OCI-LY1 (cell line): ENCODE results near the gene USP10.

Source experiments
- H2AFZ ChIP-seq: fragments of 200-600 bp; sonication (generic), shearing (Covaris generic); 2 replicates; pipeline ENCODE4 v1.6.0; 2014; ENCODE audit warnings: antibody characterized with exemption, mild to moderate bottlenecking, low read length
- H3F3A ChIP-seq: fragments of 200-600 bp; sonication (generic), shearing (Covaris generic); 2 replicates; pipeline ENCODE4 v1.6.0; 2014; ENCODE audit warnings: mild to moderate bottlenecking, antibody characterized with exemption, low read length, moderate library complexity; ENCODE audit not compliant: insufficient read depth
- H3K27ac ChIP-seq: fragments of 200-600 bp; sonication (generic); 2 replicates; pipeline ENCODE4 v1.5.1; 2014; ENCODE audit warnings: low read length, mixed run types, mild to moderate bottlenecking, low read depth; ENCODE audit not compliant: poor library complexity, severe bottlenecking
- H3K27me3 ChIP-seq: fragments of 200-600 bp; sonication (generic); 2 replicates; pipeline ENCODE4 v1.6.0; 2014; ENCODE audit warnings: antibody characterized with exemption, mild to moderate bottlenecking, low read length, moderate library complexity; ENCODE audit not compliant: insufficient read depth
- H3K36me3 ChIP-seq: fragments of 200-600 bp; sonication (generic); 2 replicates; pipeline ENCODE4 v1.6.1; 2014; ENCODE audit warnings: mild to moderate bottlenecking, antibody characterized with exemption, low read length, moderate library complexity, mixed read lengths; ENCODE audit not compliant: insufficient read depth
- H3K4me1 ChIP-seq: fragments of 200-600 bp; sonication (generic); 2 replicates; pipeline ENCODE4 v1.5.1; 2014; ENCODE audit warnings: mild to moderate bottlenecking, low read length, moderate library complexity; ENCODE audit not compliant: insufficient read depth, severe bottlenecking
- H3K4me2 ChIP-seq: fragments of 200-600 bp; sonication (generic), shearing (Covaris generic); 2 replicates; pipeline ENCODE4 v1.6.1; 2014; ENCODE audit warnings: low read length
- H3K4me3 ChIP-seq: fragments of 200-600 bp; sonication (generic); 2 replicates; pipeline ENCODE4 v1.5.1; 2014; ENCODE audit warnings: low read length, low read depth, mild to moderate bottlenecking, mixed read lengths; ENCODE audit not compliant: poor library complexity, severe bottlenecking
- H3K79me2 ChIP-seq: fragments of 200-600 bp; shearing (Covaris generic); 2 replicates; pipeline ENCODE4 v1.6.1; 2016; ENCODE audit warnings: mixed run types, low read length, mixed read lengths; ENCODE audit not compliant: insufficient read depth
- H3K9ac ChIP-seq: fragments of 200-600 bp; sonication (generic), shearing (Covaris generic); 2 replicates; pipeline ENCODE4 v1.6.1; 2014; ENCODE audit warnings: mild to moderate bottlenecking, low read length, mixed read lengths
- H3K9me2 ChIP-seq: fragments of 200-600 bp; sonication (generic), shearing (Covaris generic); 2 replicates; pipeline ENCODE4 v1.6.1; 2014; ENCODE audit warnings: low read depth, mild to moderate bottlenecking, low read length, mixed read lengths
- H3K9me3 ChIP-seq: fragments of 200-600 bp; shearing (Covaris generic); 2 replicates; pipeline ENCODE4 v1.6.1; 2014; ENCODE audit warnings: low read length, mixed read lengths
- H4K20me1 ChIP-seq: fragments of 200-600 bp; sonication (generic), shearing (Covaris generic); 2 replicates; pipeline ENCODE4 v1.6.0; 2016; ENCODE audit warnings: mild to moderate bottlenecking, low read length; ENCODE audit not compliant: insufficient read depth
- EZH2 ChIP-seq: fragments of 200-600 bp; sonication (generic), shearing (Covaris generic); IDR thresholded peaks from 2 replicates; pipeline ENCODE4 v1.8.0; 2017; ENCODE audit warnings: borderline replicate concordance, mixed run types, mild to moderate bottlenecking, antibody characterized with exemption, low read length, moderate library complexity, mixed read lengths
- TF ChIP-seq, protein P1 (sequence below): fragments of 200-600 bp; sonication (generic), shearing (Covaris generic); IDR thresholded peaks from 2 replicates; pipeline ENCODE4 v1.5.1; 2017; ENCODE audit warnings: mild to moderate bottlenecking, antibody characterized with exemption, low read length, moderate library complexity, mixed read lengths

Gene USP10

DNA sequence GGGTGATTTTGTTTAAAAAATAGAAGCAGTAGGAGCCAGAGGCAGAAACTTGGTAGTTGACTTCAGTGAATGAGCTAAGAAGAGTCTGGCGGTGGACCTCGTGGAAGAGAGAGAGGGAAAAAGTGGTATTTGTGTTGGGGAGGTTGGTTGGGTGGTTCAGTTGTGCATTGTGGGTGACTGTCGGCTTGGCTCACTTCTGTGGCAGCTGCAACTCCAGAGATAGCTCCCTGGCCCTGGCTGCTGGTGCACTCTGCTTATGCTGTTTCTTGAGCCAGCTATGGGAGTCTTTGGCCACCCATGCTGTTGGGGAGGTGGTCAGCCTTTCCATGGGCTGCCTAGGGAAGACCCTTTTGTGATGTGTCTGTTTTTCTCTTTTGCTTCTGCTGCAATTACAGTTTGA is 69.6 kb downstream of the USP10 start:
- no peak overlapping the region for H3K4me2 ChIP-seq
- H3K79me2 ChIP-seq = no peaks in the 10 kb centered on the region
- no peaks in the 10 kb centered on the region for H3K9me2 ChIP-seq
- no peaks in the 10 kb centered on the region for H3F3A ChIP-seq
- H3K9me3 ChIP-seq = no peaks in the 10 kb centered on the region
- H4K20me1 ChIP-seq = no peaks in the 10 kb centered on the region
- H3K36me3 ChIP-seq = peaks cover 93% of the 10 kb centered on the region
- no peak overlapping the region for H2AFZ ChIP-seq
- H3K27ac ChIP-seq = no peak overlapping the region
- no peaks in the 10 kb centered on the region for H3K27me3 ChIP-seq
- no peaks in the 10 kb centered on the region for H3K4me1 ChIP-seq
- no peak overlapping the region for H3K4me3 ChIP-seq
- H3K9ac ChIP-seq = no peak overlapping the region
- TF ChIP-seq, protein P1, sequence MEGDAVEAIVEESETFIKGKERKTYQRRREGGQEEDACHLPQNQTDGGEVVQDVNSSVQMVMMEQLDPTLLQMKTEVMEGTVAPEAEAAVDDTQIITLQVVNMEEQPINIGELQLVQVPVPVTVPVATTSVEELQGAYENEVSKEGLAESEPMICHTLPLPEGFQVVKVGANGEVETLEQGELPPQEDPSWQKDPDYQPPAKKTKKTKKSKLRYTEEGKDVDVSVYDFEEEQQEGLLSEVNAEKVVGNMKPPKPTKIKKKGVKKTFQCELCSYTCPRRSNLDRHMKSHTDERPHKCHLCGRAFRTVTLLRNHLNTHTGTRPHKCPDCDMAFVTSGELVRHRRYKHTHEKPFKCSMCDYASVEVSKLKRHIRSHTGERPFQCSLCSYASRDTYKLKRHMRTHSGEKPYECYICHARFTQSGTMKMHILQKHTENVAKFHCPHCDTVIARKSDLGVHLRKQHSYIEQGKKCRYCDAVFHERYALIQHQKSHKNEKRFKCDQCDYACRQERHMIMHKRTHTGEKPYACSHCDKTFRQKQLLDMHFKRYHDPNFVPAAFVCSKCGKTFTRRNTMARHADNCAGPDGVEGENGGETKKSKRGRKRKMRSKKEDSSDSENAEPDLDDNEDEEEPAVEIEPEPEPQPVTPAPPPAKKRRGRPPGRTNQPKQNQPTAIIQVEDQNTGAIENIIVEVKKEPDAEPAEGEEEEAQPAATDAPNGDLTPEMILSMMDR = no peak
- TF ChIP-seq EZH2 = no peak

DNA sequence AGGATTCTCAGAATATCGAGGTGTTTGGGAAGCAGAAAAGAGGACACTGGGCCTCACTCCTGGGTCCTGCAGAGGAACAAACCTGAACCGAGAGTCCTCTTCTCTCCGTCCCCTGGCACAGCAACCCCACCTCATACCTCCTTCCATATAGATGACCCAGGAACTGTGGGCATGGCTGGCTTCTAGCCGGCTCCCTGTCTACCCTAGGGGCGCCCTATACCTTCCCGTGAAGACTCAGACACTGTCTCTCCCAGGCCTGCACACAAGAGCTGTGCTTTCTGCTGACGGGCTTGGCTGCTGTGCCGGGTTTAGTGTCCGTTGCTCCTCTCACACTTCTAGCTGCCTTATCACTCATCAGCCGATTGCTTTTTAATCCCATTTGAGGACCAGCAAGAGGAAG is 73.5 kb downstream of the USP10 start:
- H3K36me3 ChIP-seq = peaks cover 97% of the 10 kb centered on the region

DNA sequence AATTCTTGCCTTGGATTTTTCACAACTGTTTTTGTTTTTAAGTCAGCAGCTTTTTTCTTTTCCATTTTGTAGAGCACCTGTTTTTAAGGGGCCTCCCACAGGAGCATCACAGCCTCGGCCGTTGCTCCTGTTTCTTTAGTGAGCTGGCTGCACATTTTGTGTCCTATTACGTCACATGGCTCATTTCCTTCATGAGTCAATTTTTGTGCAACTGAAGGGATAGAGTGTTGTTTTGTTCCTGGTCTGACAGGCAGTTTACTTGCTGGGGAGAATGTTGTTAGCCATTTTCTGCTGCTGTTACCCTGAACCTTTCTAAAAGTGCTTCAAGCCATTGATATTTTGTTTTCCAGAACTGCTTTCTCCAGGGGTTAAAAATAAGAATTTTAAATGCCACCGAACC is 75.0 kb downstream of the USP10 start:
- H3K9me2 ChIP-seq = no peaks in the 10 kb centered on the region
- H3K4me3 ChIP-seq = no peak overlapping the region
- H3K79me2 ChIP-seq = no peaks in the 10 kb centered on the region
- no peaks in the 10 kb centered on the region for H3K4me1 ChIP-seq
- no peaks in the 10 kb centered on the region for H4K20me1 ChIP-seq
- H3K9ac ChIP-seq = no peak overlapping the region
- H2AFZ ChIP-seq = no peak overlapping the region
- no peak overlapping the region for H3K4me2 ChIP-seq
- TF ChIP-seq, protein P1 = no peak
- TF ChIP-seq EZH2 = no peak
- H3K36me3 ChIP-seq = peaks cover 97% of the 10 kb centered on the region
- H3K27ac ChIP-seq = no peak overlapping the region
- H3K9me3 ChIP-seq = no peaks in the 10 kb centered on the region
- H3F3A ChIP-seq = no peaks in the 10 kb centered on the region
- H3K27me3 ChIP-seq = no peaks in the 10 kb centered on the region

More for the DNA sequence above, 73.5 kb downstream of the USP10 start:
- H3K79me2 ChIP-seq = no peaks in the 10 kb centered on the region
- H3K27ac ChIP-seq = no peak overlapping the region
- no peak for TF ChIP-seq EZH2
- TF ChIP-seq, protein P1 = no peak
- H3K9ac ChIP-seq = no peak overlapping the region
- no peaks in the 10 kb centered on the region for H3K9me3 ChIP-seq
- H3K4me2 ChIP-seq = no peak overlapping the region
- H3K4me3 ChIP-seq = no peak overlapping the region
- no peaks in the 10 kb centered on the region for H3F3A ChIP-seq
- H3K9me2 ChIP-seq = no peaks in the 10 kb centered on the region
- H2AFZ ChIP-seq = no peak overlapping the region
- H3K4me1 ChIP-seq = no peaks in the 10 kb centered on the region
- no peaks in the 10 kb centered on the region for H3K27me3 ChIP-seq
- no peaks in the 10 kb centered on the region for H4K20me1 ChIP-seq
